ENCODE measurements around the gene TTLL11.

The TTLL11 gene

DNA sequence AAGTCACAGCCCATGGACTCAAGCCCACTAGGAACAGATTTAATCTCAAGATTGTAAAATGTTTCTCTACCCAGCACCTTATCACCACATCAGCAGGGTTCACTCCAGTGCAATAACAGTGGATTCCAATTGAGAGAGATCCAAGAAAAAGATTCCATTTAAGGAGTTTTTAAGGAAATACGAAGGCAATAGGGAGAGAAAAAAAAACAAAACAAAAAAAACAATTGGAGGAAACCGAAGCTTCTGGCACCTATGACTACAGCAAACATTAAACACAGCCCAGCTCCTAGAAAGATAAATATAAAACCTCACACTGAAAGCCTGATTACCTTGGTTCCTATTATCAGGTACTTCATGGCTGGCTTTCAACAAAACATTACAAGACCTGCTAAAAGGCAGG, 249.0 kb downstream of the TTLL11 start:
- DNase-seq = no peak

- DNase-seq = no peak
Measured at GRCh38 chr9:121842612-121842978, 250.5 kb downstream of the TTLL11 start.

DNA sequence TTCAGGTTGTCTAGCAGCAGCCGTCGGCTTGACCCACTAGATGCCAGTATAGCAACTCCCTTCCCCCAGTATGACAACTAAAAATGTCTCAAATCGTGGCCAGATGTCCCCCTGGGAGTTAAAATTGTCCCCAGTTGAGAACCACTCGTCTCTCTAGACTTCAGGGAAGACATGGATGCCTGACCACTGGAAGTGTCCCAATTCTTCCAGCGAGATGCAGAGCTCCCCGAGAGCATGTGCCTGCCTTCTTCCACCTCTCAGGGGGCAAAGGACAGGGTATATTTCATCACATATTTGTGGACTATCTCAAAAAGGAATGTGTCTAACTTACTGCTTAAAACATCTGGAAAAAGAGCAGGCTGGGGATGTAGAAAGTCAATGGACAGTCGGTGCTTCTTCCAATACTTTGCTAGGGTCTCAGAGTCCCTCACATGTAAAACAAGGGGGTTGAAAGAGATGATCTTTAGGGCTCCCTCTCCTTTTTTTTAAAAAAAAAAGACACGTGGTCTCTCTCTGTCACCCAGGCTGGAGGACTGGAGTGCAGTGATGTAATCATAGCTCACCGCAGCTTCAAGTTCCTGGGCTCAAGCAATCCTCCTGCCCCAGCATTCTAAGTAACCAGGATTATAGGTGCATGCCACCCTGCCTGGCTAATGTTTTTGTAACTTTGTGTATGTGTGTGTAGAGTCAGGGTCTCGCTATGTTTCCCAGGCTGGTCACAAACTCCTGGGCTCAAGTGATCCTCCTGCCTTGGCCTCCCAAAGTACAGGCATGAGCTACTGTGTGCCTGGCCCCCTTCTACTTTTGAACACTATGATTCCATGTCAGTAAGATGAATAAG, 251.1 kb downstream of the TTLL11 start:
- DNase-seq = no peak

- no peak for DNase-seq
Measured at GRCh38 chr9:121840838-121841760, 252.0 kb downstream of the TTLL11 start.

GRCh38 chr9:121839726-121840500, 253.2 kb downstream of the TTLL11 start:
- no peak for DNase-seq

- DNase-seq = no peak
Measured at GRCh38 chr9:121838746-121839669, 254.1 kb downstream of the TTLL11 start.

GRCh38 chr9:121837113-121837961, 255.8 kb downstream of the TTLL11 start:
- no peak for DNase-seq

DNA sequence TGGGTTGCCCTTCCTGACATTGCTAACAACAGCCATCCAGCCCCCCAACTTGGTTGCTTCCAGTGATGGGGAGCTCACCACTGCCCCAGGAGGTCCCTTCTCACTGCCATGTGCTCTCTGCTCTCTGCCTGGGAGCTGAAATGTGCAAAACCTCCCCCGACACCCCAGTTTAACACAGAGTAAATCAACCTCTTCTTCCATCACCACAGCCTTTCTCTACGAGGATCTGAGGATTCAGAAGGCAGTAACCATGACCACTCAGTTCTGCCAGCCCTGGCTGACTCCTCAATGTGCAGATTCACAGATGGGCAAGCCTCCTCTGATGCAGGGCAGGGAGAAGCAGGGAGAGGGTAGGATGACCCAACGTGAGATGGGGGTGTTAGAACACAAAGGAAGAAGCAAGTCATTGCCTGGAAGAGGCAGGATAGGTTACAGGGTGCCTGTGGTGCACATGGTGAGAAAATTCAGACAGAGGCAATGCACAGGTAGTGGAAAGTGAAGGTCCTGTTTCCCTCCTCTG, 256.7 kb downstream of the TTLL11 start:
- no peak for DNase-seq

DNA sequence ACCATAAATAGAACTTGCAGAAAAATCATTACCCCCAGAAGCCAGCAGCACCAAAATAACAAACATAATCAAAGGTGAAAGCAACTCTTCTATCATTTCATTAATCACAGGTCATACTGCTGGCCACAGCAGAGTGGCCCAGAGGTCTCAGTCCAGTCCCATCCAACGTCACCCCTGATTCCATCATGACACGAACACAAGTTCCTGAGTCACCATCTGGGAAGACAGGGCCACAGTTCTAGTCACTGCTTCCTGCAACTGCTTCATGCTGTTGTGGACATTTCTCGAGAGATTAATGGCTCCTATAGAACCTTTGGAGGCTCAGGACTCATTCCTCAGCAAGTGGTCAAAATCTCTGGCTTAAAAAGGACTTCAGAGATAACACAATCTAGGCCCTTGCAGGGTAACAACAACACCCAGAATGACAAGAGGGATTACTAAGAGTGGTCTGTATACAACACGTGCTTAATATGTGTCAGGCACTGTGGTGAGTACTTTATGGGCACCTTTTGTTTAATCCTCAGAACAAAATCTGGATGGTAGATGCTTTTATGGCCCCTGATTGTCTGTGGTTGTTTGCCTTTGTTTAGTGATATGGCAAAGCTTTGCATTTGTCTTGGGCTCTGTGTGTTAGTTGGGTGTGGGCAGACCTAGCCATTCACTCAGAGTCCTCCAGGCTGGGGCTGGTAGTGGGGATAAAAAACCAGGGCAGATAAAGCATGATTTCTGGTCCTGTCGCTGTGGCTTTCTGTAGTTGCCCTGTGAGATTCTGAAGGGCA, 257.3 kb downstream of the TTLL11 start:
- DNase-seq = no peak

GRCh38 chr9:121833061-121833460, 260.0 kb downstream of the TTLL11 start:
- no peak for DNase-seq

DNA sequence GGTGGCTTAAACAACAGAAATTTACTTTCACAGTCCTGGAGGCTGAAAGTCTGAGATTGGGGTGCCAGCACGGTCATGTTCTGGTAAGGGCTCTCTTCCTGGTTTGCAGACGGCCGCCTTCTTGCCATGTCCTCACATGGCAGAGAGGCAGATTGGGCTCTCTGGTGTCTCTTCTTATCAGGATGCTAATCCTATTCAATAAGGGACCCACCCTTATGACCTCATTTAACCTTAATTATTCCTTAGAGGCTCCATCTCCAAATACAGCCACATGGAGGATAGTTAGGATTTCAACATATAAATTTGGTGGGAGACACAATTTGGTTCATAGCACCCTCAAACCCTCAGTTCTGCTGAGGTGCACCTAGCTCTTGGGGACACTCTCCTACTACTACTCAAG, 261.2 kb downstream of the TTLL11 start:
- no peak for DNase-seq

GRCh38 chr9:121830441-121831140, 262.5 kb downstream of the TTLL11 start:
- no peak for DNase-seq

DNA sequence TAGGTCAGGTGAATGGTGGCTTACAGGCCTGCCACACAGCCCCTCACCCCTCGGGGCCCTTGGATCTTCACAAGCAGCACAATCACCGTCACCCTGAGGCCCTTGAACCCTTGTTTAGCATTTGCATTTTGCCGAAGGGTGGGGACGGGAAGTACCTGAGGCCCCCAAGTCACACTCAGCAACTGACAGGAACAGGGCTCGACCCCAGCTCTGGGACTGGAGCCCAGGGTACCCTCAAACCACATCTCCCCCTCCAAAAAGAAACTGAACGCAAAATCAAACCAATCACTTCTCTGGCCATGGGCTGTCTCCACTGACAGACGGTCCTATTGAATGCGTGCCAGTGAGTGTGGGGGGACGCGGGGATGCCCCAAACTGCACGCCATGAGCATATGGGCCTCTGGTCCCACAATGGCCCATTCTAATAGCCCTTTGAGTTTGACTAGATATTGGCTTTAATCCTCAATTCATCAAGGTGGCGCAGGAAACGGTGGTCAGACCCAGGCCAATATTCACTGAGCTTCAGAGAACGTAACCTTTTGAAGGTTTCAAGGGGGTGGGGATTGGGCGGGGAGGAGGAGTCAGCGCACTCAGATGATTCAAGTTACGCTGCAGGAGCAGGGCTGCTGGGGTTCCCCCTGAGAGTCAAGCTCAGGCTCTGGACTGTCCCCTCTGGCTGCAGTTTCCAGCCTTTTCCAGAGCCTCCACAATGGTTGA, 265.7 kb downstream of the TTLL11 start:
- DNase-seq = no peak

GRCh38 chr9:121826711-121827110, 266.4 kb downstream of the TTLL11 start:
- no peak for DNase-seq

- DNase-seq = no peak
Measured at GRCh38 chr9:121825031-121825691, 267.9 kb downstream of the TTLL11 start.

GRCh38 chr9:121824651-121825030, 268.5 kb downstream of the TTLL11 start:
- no peak for DNase-seq

DNA sequence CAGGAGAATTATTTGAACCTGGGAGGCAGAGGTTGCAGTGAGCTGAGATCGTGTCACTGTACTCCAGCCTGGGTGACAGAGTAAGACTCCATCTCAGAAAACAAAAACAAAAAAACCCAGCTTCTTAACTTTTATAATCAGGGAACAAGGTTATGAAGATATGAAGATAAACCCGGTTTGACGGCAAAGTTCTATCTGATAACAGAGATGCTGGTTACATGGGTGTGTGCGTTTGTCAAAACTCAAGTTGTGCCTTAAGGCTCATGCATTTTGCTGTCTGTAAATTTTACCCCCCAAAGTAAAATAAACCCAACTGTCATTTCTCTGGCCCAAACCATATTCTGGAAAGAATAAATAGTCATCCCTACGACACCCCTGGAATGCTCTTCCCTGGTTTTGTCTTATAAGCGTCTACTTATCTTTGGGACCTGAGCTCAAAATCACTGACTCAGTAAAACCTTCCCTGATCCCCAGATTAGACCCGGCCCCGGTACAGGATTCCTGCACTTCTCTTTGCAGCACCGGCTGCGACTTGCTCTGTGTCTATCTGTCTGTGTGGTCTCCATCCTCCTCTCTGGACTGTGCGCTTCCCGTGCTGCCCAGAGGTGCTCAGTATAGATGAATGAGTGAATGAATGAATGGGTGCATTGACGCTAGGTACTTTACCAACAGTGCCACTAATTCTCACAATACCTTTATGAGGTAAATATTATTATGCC, 269.5 kb downstream of the TTLL11 start:
- no peak for DNase-seq

Data from CD4-positive, alpha-beta T cell treated with Interleukin-4 for 1 hour (primary cell).